ENCODE data around the gene COL10A1.

GRCh38 chr6:116159782-116160524 is 34.0 kb upstream of the COL10A1 start:
- no peak for TF ChIP-seq CTCF (conservative IDR thresholded peaks at IDR 0.05; ENCODE audit: low read depth, low read length)
- no peak for TF ChIP-seq RAD21 (IDR thresholded peaks at IDR 0.05; ENCODE audit: low read length)
- TF ChIP-seq MAFK (IDR thresholded peaks at IDR 0.05; ENCODE audit: low read depth, low read length) = no peak
- no peak for TF ChIP-seq POLR2A (IDR thresholded peaks at IDR 0.05; ENCODE audit: low read depth, low read length)
- TF ChIP-seq MAZ (IDR thresholded peaks at IDR 0.05; ENCODE audit: borderline replicate concordance, low read depth, low read length) = no peak
- no peak for TF ChIP-seq FOS (IDR thresholded peaks at IDR 0.05; ENCODE audit: low read depth, low read length)
- TF ChIP-seq RCOR1 (IDR thresholded peaks at IDR 0.05; ENCODE audit: insufficient replicate concordance, low read length) = no peak
- TF ChIP-seq CHD1 (IDR thresholded peaks at IDR 0.05; ENCODE audit: low read depth, low read length) = no peak
